ENCODE measurements around the gene EFHD2. TPM values are rescaled to one million over a fixed set of nuclear protein-coding genes. Genes with fewer than 3 reads are reported as not detected.
A peak's percentile ranks its signal among the peaks of the same experiment; 100 is the strongest.
"Not testable (repeated sequence)": the region's sequence is repeated elsewhere in the genome, so short reads cannot be mapped to it uniquely, and the experiment has no call there.

Gene EFHD2
- total RNA-seq, 4 donors from 2014 or later = 30.3 to 57.4 (median 55.2) TPM

- no peak for DNase-seq (ENCODE audit: extremely low spot score)
- peaks cover 21 to 42% (median 35%) of the 10 kb centered on the region in 4 donors for H3K4me1 ChIP-seq
- H3K36me3 ChIP-seq = peaks cover 5 to 55% (median 40%) of the 10 kb centered on the region in 4 donors
- H3K27ac ChIP-seq (replicated peaks in 1 of 4) = peak overlapping the region in 1 of 4 donors; percentile 59
- intact Hi-C loops (cut with DNase I) = no loop called here
- no peaks in the 10 kb centered on the region for H3K9me3 ChIP-seq
- H3K4me3 ChIP-seq = no peak overlapping the region
- 90% methylated on average over 6 of the region's 6 CpGs for WGBS
- no peaks in the 10 kb centered on the region for H3K27me3 ChIP-seq
- TF ChIP-seq EP300 (IDR thresholded peaks at IDR 0.05) (no peak), POLR2AphosphoS5 (IDR thresholded peaks at IDR 0.05) (no peak), POLR2A (IDR thresholded peaks at IDR 0.05; ENCODE audit: low read depth) (no peak)
- TF ChIP-seq, protein P1, sequence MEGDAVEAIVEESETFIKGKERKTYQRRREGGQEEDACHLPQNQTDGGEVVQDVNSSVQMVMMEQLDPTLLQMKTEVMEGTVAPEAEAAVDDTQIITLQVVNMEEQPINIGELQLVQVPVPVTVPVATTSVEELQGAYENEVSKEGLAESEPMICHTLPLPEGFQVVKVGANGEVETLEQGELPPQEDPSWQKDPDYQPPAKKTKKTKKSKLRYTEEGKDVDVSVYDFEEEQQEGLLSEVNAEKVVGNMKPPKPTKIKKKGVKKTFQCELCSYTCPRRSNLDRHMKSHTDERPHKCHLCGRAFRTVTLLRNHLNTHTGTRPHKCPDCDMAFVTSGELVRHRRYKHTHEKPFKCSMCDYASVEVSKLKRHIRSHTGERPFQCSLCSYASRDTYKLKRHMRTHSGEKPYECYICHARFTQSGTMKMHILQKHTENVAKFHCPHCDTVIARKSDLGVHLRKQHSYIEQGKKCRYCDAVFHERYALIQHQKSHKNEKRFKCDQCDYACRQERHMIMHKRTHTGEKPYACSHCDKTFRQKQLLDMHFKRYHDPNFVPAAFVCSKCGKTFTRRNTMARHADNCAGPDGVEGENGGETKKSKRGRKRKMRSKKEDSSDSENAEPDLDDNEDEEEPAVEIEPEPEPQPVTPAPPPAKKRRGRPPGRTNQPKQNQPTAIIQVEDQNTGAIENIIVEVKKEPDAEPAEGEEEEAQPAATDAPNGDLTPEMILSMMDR (IDR thresholded peaks at IDR 0.05) = no peak
Measured at GRCh38 chr1:15425958-15426357, 16.3 kb downstream of the EFHD2 start.

GRCh38 chr1:15426492-15427279, 17.0 kb downstream of the EFHD2 start:
- H3K4me1 ChIP-seq = peaks cover 17 to 34% (median 28%) of the 10 kb centered on the region in 4 donors
- H3K9me3 ChIP-seq = no peaks in the 10 kb centered on the region
- peaks cover 5 to 56% (median 40%) of the 10 kb centered on the region in 4 donors for H3K36me3 ChIP-seq
- H3K27me3 ChIP-seq = no peaks in the 10 kb centered on the region
- TF ChIP-seq, protein P1 (IDR thresholded peaks at IDR 0.05) = peak; percentile 43 to 70 (median 45)
- no peak for TF ChIP-seq EP300 (IDR thresholded peaks at IDR 0.05)
- 79% methylated on average over 13 of the region's 30 CpGs for WGBS
- no peak for DNase-seq (ENCODE audit: extremely low spot score)
- H3K4me3 ChIP-seq = peak overlapping the region; percentile 33 to 41 (median 36)
- intact Hi-C loops (cut with DNase I) = no loop called here
- H3K27ac ChIP-seq (replicated peaks in 1 of 4) = peak overlapping the region; percentile 38 to 71 (median 64)

DNA sequence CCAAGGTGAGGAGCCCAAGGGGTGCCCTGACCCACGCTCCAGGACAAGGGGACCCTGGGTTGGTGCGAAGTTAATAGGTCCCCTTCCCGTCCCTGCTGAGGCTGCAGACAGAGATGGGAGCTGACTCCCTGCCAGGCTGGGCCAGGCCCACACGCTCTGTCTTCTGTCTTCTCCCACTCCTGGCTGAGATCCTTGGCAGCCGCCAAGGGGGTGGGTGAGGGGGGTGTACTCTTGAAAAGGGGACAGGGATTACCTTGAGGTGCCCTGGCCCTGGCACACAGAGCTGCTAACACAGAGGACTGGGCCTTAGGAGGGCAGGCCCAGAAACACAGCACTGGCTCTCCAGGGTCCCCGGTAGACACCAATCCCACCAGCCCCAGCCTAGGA, 17.6 kb downstream of the EFHD2 start:
- Histone ChIP-seq H3K9me3 (no peaks in the 10 kb centered on the region), H3K27ac (replicated peaks in 1 of 4) (peak overlapping the region; percentile 38 to 71 (median 64)), H3K4me1 (peaks cover 17 to 30% (median 25%) of the 10 kb centered on the region in 4 donors), H3K36me3 (peaks cover 5 to 56% (median 40%) of the 10 kb centered on the region in 4 donors), H3K27me3 (no peaks in the 10 kb centered on the region), H3K4me3 (peak overlapping the region; percentile 33 to 41 (median 36))
- TF ChIP-seq POLR2A (IDR thresholded peaks at IDR 0.05; ENCODE audit: low read depth) = no peak
- TF ChIP-seq POLR2AphosphoS5 (IDR thresholded peaks at IDR 0.05) = peak in 1 of 2 donors; percentile 2
- TF ChIP-seq, protein P1 (IDR thresholded peaks at IDR 0.05) = peak in 1 of 3 experiments; percentile 5
- intact Hi-C loops (cut with DNase I) = no loop called here
- no peak for DNase-seq (ENCODE audit: extremely low spot score)
- WGBS = 20% methylated on average over 5 of the region's 6 CpGs

- H3K27ac ChIP-seq (replicated peaks in 1 of 4); H3K27me3 ChIP-seq; H3K9me3 ChIP-seq; intact Hi-C loops (cut with DNase I); H3K4me3 ChIP-seq; DNase-seq (ENCODE audit: extremely low spot score): not testable (repeated sequence)
- H3K4me1 ChIP-seq = peaks cover 17 to 31% (median 25%) of the 10 kb centered on the region in 4 donors
- H3K36me3 ChIP-seq = peaks cover 5 to 56% (median 40%) of the 10 kb centered on the region in 4 donors
- 94% methylated on average over 11 of the region's 11 CpGs for WGBS
Measured at GRCh38 chr1:15428252-15428651, 18.6 kb downstream of the EFHD2 start.

GRCh38 chr1:15428815-15429435, 19.2 kb downstream of the EFHD2 start:
- TF ChIP-seq POLR2A (IDR thresholded peaks at IDR 0.05; ENCODE audit: low read depth) = no peak
- TF ChIP-seq POLR2AphosphoS5 (IDR thresholded peaks at IDR 0.05) = no peak
- TF ChIP-seq, protein P1 (IDR thresholded peaks at IDR 0.05) = no peak
- TF ChIP-seq EP300 (IDR thresholded peaks at IDR 0.05) = no peak
- H3K27ac ChIP-seq (replicated peaks in 1 of 4) = no peak overlapping the region
- H3K36me3 ChIP-seq = peaks cover 5 to 56% (median 40%) of the 10 kb centered on the region in 4 donors
- WGBS = 85% methylated on average over 13 of the region's 18 CpGs
- peaks cover 17 to 31% (median 23%) of the 10 kb centered on the region in 4 donors for H3K4me1 ChIP-seq
- H3K9me3 ChIP-seq = no peaks in the 10 kb centered on the region
- intact Hi-C loops (cut with DNase I) = no loop called here
- no peak for DNase-seq (ENCODE audit: extremely low spot score)
- no peak overlapping the region for H3K4me3 ChIP-seq
- no peaks in the 10 kb centered on the region for H3K27me3 ChIP-seq

All from esophagus muscularis mucosa (tissue), 4 donors.